HS-27A (cell line): ENCODE measurements around the gene DYNLL1.
"Not testable (repeated sequence)": the region's sequence is repeated elsewhere in the genome, so short reads cannot be mapped to it uniquely, and the experiment has no call there.

Source experiments
- DNase-seq: peaks from one replicate; pipeline ENCODE4 v3.0.0-alpha.2; 2012; ENCODE audit warnings: low read depth, missing footprints

DYNLL1 gene

GRCh38 chr12:120495731-120496412, at the start of gene DYNLL1:
TSS of gene DYNLL1 (plus strand) at chr12:120496113. CDS start at chr12:120496422, 309 bp downstream.
- DNase-seq, result peak; percentile 90

GRCh38 chr12:120446844-120447178, 49.1 kb upstream of the DYNLL1 start:
- not testable (repeated sequence) for DNase-seq

GRCh38 chr12:120447992-120448391, 47.9 kb upstream of the DYNLL1 start:
- no peak for DNase-seq

- DNase-seq, result not testable (repeated sequence)
These were observed 43.4 kb upstream of the DYNLL1 start for GRCh38 chr12:120452524-120452923.

GRCh38 chr12:120453060-120453750, 42.7 kb upstream of the DYNLL1 start:
- no peak for DNase-seq

GRCh38 chr12:120453977-120454376, 41.9 kb upstream of the DYNLL1 start:
- DNase-seq, result no peak

GRCh38 chr12:120455302-120455701, 40.6 kb upstream of the DYNLL1 start:
- no peak for DNase-seq

GRCh38 chr12:120457133-120457532, 38.8 kb upstream of the DYNLL1 start:
- DNase-seq, result no peak

GRCh38 chr12:120460157-120460556, 35.8 kb upstream of the DYNLL1 start:
- DNase-seq, result no peak

- no peak for DNase-seq
These were observed 33.7 kb upstream of the DYNLL1 start for GRCh38 chr12:120462099-120462640.

- DNase-seq, result no peak
These were observed 32.2 kb upstream of the DYNLL1 start for GRCh38 chr12:120463712-120464111.

- DNase-seq, result no peak
These were observed 30.2 kb upstream of the DYNLL1 start for GRCh38 chr12:120465756-120466155.

- no peak for DNase-seq
These were observed 29.2 kb upstream of the DYNLL1 start for GRCh38 chr12:120466560-120467315.

GRCh38 chr12:120467439-120467838, 28.5 kb upstream of the DYNLL1 start:
- DNase-seq, result no peak

GRCh38 chr12:120468325-120468820, 27.5 kb upstream of the DYNLL1 start:
- DNase-seq, result no peak

- DNase-seq, result no peak
These were observed 27.0 kb upstream of the DYNLL1 start for GRCh38 chr12:120468821-120469449.

GRCh38 chr12:120469450-120470149, 26.3 kb upstream of the DYNLL1 start, which contains the start of gene SRSF9:
TSS of gene SRSF9 (minus strand) at chr12:120469748. CDS start at chr12:120469609, 139 bp downstream.
- DNase-seq, result peak; percentile 73

- no peak for DNase-seq
These were observed 25.6 kb upstream of the DYNLL1 start for GRCh38 chr12:120470150-120470784.

GRCh38 chr12:120472521-120472920, 23.4 kb upstream of the DYNLL1 start:
- no peak for DNase-seq

GRCh38 chr12:120473807-120474615, 21.9 kb upstream of the DYNLL1 start:
- no peak for DNase-seq
